T-helper 9 cell (primary cell): ENCODE results near the gene CENATAC.
A peak's percentile ranks its signal among the peaks of the same experiment; 100 is the strongest.
"Not testable (repeated sequence)": the region's sequence is repeated elsewhere in the genome, so short reads cannot be mapped to it uniquely, and the experiment has no call there.

Experiments
- DNase-seq: peaks from one replicate; pipeline ENCODE4 v3.0.0-alpha.2; 2020

The CENATAC gene

DNA sequence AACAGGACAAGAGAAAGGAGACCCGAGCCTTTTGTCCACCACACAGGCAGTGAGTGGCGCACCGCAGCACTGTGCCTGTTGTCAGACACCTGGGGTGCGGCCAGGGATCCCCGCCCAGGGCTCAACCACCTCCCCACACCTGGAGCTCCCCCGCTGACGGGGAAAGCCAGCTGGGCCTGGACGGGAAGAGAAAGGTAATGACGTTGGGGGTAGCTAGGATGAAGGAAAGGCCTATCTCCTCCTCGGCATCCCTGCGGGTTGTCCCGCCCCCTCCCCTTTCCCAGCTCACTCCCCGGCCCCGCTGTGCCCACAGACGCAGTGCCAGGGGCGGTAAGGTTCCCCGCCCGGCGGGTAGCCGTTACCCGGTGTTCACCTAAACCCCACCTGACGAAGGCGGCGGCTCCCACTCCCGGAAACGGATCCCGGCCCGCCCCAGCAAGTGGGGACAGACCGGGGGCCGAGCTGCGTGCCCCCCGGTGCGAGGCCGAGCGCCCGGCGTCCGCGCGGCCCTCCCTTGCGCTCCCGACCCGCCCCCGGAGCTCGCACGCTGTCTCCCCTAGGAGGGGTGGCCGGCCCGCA is 58.6 kb downstream of the CENATAC start:
- DNase-seq = peak; percentile 42

DNA sequence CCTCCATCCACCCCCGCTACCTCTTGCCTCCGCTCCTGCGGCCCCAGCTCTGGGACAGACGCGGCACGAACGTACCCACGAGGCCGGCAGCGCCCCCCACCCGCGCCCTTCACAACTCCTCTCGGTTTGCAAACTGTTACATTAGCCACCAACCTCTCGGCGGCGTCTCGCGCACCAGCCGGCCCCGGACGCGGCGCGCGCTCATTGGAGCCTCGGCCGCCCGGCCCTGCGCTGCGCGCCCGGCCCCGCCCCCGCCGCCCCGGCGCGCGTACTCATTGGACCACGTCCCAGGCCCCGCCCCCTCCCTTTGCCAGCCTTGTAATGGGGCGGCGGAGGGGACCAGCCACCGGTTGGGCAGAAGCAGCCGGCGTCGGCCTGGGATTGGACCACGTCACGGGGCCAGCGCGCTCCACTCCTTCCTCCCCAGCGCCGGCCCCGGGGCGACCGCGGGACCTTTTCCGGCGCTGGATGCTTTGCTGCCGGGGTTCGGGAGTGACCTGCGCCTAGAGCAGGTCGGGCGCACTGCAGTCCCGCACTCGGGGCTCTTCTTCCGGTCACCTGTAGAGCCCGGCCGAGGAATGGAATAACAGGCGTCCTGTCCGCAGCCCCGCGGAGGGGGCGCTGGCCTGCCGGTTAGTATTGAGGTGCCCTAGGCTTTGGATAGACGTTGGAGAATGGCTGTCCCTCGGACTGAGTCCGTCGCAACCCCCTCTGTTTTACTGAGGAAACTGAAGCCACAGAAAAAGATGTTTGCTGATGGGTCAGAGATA is 59.2 kb downstream of the CENATAC start, which contains the start of gene HYOU1:
HYOU1 (minus strand) TSS at position 206 of the 770 bp plus-strand sequence. CDS start 1,045 bp downstream, outside the sequence.
- peak; percentile 98 for DNase-seq

DNA sequence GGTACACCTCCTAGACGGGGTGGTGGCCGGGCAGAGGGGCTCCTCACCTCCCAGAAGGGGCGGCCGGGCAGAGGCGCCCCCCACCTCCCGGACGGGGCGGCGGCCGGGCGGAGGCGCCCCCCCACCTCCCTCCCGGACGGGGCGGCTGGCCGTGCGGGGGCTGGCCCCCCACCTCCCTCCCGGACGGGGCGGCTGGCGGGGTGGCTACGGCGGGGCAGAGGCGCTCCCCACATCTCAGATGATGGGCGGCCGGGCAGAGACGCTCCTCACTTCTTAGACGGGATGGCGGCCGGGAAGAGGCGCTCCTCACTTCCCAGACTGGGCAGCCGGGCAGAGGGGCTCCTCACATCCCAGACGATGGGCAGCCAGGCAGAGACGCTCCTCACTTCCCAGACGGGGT is 61.2 kb downstream of the CENATAC start:
- DNase-seq = not testable (repeated sequence)

DNA sequence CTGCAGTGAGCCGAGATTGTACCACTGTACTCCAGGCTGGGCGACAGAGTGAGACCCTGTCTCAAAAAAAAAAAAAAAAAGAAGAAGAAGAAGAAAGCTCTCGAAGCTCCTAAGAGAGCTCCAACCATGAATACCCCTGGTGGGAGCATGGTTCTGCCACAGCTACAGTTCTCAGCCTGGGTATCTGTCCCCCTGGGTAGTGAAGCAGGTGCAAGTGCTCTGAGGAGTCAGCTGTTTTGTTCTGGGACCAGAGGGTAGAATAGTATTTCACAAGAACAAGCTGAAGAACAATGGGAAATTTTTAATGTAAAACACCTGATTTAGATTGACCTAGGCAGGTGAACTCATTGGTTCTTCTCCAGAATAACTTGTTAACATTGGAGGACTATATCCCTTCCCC is 63.3 kb downstream of the CENATAC start:
- DNase-seq = no peak

DNA sequence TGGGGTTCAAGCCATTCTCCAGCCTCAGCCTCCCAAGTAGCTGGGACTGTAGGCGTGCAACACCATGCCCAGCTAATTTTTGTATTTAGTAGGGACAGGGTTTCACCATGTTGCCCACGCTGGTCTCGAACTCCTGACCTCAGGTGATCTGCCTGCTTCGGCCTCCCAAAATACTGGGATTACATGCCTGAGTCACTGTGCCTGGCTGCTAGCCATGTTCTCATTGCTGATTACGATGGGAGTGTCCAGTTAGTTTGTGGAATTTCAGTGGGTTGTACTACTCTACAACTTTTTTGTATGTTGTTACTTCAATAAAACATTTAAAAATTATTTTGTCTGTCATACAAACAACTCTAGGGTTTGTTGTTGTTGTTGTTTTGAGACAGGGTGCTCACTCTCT is 64.8 kb downstream of the CENATAC start:
- DNase-seq = no peak

DNA sequence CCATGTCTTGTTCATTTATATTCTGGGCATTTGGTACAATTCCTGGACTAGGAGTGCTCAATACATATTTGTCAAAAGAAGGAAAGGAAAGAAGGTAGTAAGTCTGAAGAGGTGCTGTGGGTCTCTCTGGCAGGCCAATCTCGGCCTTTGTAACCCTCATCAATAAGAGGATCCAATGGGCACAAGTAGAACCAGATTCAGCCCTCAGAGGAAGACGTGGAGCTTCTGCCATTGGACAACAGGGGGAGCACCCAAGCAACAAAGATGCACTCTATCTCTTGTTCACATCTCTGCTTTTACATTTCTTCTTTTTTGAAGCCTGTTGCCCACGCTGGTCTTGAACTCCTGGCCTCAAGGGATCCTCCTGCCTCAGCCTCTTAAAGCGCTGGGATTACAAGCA is 67.4 kb downstream of the CENATAC start:
- DNase-seq = peak; percentile 13
